Panc1 (cell line): ENCODE data around the gene FBXL14. TPM values are rescaled to one million over a fixed set of nuclear protein-coding genes. Genes with fewer than 3 reads are reported as not detected.
A peak's percentile ranks its signal among the peaks of the same experiment; 100 is the strongest.

Source experiments
- ATAC-seq: fragments of 200-7000 bp; cut with Tn5 transposase; 2 replicates; pipeline ENCODE4 v1.9.1; 2020; ENCODE audit warnings: mild to moderate bottlenecking, moderate library complexity
- BruUV-seq: library from RNA; stranded (reverse); fragments of 400-500 nt; replicated peaks from 2 replicates; lab custom pipeline; 2021; lab: Mats Ljungman, UMichigan
- CTCF ChIA-PET: fragments of 300-600 bp; sonication (Branson Sonifier 250); formaldehyde crosslinking; loops from one replicate; lab custom pipeline; 2022; ENCODE audit warnings: antibody characterized with exemption; lab: Charles Lee
- POLR2A ChIA-PET: fragments of 300-600 bp; sonication (Branson Sonifier 250); formaldehyde crosslinking; loops from one replicate; lab custom pipeline; 2022; ENCODE audit warnings: antibody characterized with exemption; lab: Charles Lee
- DNase-seq: peaks from one replicate; pipeline ENCODE4 v3.0.0-alpha.2; 2010; ENCODE audit warnings: low read depth, low spot score
- H3K27ac ChIP-seq: 2 replicates; pipeline ENCODE4 v1.5.1; 2011; ENCODE audit warnings: mild to moderate bottlenecking, low read length, inconsistent platforms
- H3K27me3 ChIP-seq: fragments of 200-500 bp; sonication (Bioruptor generic); 2 replicates; pipeline ENCODE4 v1.6.0; 2014; ENCODE audit warnings: low read length, inconsistent platforms; ENCODE audit not compliant: control insufficient read depth, insufficient read depth
- H3K36me3 ChIP-seq: fragments of 200-500 bp; sonication (Bioruptor generic); 2 replicates; pipeline ENCODE4 v1.5.1; 2014; ENCODE audit warnings: inconsistent platforms, mild to moderate bottlenecking, low read length, moderate library complexity; ENCODE audit not compliant: control insufficient read depth, insufficient read depth
- H3K4me1 ChIP-seq: 2 replicates; pipeline ENCODE4 v1.5.1; 2011; ENCODE audit warnings: inconsistent platforms, mild to moderate bottlenecking, low read length, moderate library complexity; ENCODE audit not compliant: control insufficient read depth, insufficient read depth
- H3K4me3 ChIP-seq, 2 experiments: 2 replicates each; pipeline ENCODE4 v1.5.1; 2011 to 2012; ENCODE audit warnings: low read depth in 2 of 2, low read length in 2 of 2, mild to moderate bottlenecking in 2 of 2, inconsistent platforms in 1 of 2, moderate library complexity in 1 of 2
- H3K9me3 ChIP-seq: fragments of 200-500 bp; sonication (Bioruptor generic); 2 replicates; pipeline ENCODE4 v1.5.1; 2014; ENCODE audit warnings: low read depth, mild to moderate bottlenecking, inconsistent platforms, low read length, moderate library complexity; ENCODE audit not compliant: control insufficient read depth, insufficient read depth
- CTCF ChIP-seq: fragments of 450-650 bp; IDR thresholded peaks from 2 replicates; pipeline ENCODE4 v1.5.1; 2017; ENCODE audit warnings: mild to moderate bottlenecking
- POLR2AphosphoS5 ChIP-seq: IDR thresholded peaks from 2 replicates; pipeline ENCODE4 v1.6.1; 2012; ENCODE audit warnings: mild to moderate bottlenecking, low read depth, low read length, moderate library complexity
- REST ChIP-seq, 2 experiments: IDR thresholded peaks; 2 replicates each; pipeline ENCODE4 v1.6.1; 2011 to 2012; ENCODE audit warnings: low read depth in 2 of 2, control low read depth in 1 of 2, low read length in 1 of 2, mild to moderate bottlenecking in 1 of 2, moderate library complexity in 1 of 2; ENCODE audit not compliant: insufficient read depth in 1 of 2
- SIN3A ChIP-seq: IDR thresholded peaks from 2 replicates; pipeline ENCODE4 v1.6.1; 2012; ENCODE audit warnings: low read depth, mild to moderate bottlenecking, low read length, moderate library complexity, borderline replicate concordance; ENCODE audit not compliant: insufficient read depth
- TCF7L2 ChIP-seq: IDR thresholded peaks from 2 replicates; pipeline ENCODE4 v1.6.1; 2011; ENCODE audit warnings: mild to moderate bottlenecking, low read depth, low read length, inconsistent platforms
- in situ Hi-C: cut with HindIII; loops from 2 replicates; pipeline ENCODE4 v1.10.0; 2016; ENCODE audit warnings: low sequenced_read_pairs, low pct_unique_long_range_greater_than_20kb
- intact Hi-C: fragments of 100-400 bp; cut with micrococcal nuclease; formaldehyde crosslinking; loops from one replicate; pipeline ENCODE4 v1.10.0; 2022; ENCODE audit not compliant: unreplicated experiment
- total RNA-seq: library from RNA; stranded (reverse); gene quantifications from one replicate; pipeline ENCODE4 v1.2.1, GENCODE V29; 2021; ENCODE audit not compliant: unreplicated experiment

FBXL14 gene
- total RNA-seq, 1 experiment from 2014 or later: 15.1 TPM

GRCh38 chr12:1579651-1580435 lies 14.5 kb downstream of the FBXL14 start:
- intact Hi-C loops: loop anchor here (5.0 to 10.0 kb wide), 2 partner anchors 185 to 463 kb away; no protein-coding TSS in a partner anchor
- H3K27me3 ChIP-seq: no peaks in the 10 kb centered on the region
- no peak for ATAC-seq
- peaks cover 47% of the 10 kb centered on the region for H3K4me1 ChIP-seq
- no peak for DNase-seq
- H3K9me3 ChIP-seq: no peaks in the 10 kb centered on the region
- no TSS peak for BruUV-seq
- no peak overlapping the region for H3K4me3 ChIP-seq
- TF ChIP-seq TCF7L2: no peak
- TF ChIP-seq POLR2AphosphoS5: no peak
- no peak for TF ChIP-seq CTCF
- no peak for TF ChIP-seq SIN3A
- no peak for TF ChIP-seq REST (IDR thresholded peaks at IDR 0.05; ENCODE audit: insufficient read depth in 1 of 2, low read depth in 2 of 2, low read length in 1 of 2)
- in situ Hi-C loops: no loop called here
- ChIA-PET POLR2A (no interaction called here), CTCF (no interaction called here)
- H3K36me3 ChIP-seq: no peaks in the 10 kb centered on the region
- peak overlapping the region; percentile 48 for H3K27ac ChIP-seq

GRCh38 chr12:1576410-1577241 lies 17.8 kb downstream of the FBXL14 start:
- Histone ChIP-seq H3K4me3 (peak overlapping the region in 1 of 2 experiments; percentile 46; a peak in 3 of 4 replicates), H3K9me3 (no peaks in the 10 kb centered on the region), H3K36me3 (no peaks in the 10 kb centered on the region), H3K4me1 (peaks cover 42% of the 10 kb centered on the region), H3K27ac (peak overlapping the region; percentile 77), H3K27me3 (no peaks in the 10 kb centered on the region)
- in situ Hi-C loops: no loop called here
- CTCF ChIA-PET: interaction anchor here (1.6 kb wide), 1 partner anchor 459 kb away, joined by 10 read pairs; no protein-coding TSS in a partner anchor
- ATAC-seq: peak; percentile 68
- POLR2A ChIA-PET: interaction anchor here (0.6 kb wide), 1 partner anchor 157 kb away, joined by 3 read pairs; no protein-coding TSS in a partner anchor
- no peak for DNase-seq
- intact Hi-C loops: loop anchor here (10.0 kb wide), 1 partner anchor 182 kb away; no protein-coding TSS in a partner anchor
- BruUV-seq: no TSS peak
- TF ChIP-seq POLR2AphosphoS5 (no peak), TCF7L2 (peak; percentile 91), REST (IDR thresholded peaks at IDR 0.05; ENCODE audit: insufficient read depth in 1 of 2, low read depth in 2 of 2, low read length in 1 of 2) (no peak), CTCF (no peak), SIN3A (no peak)
